Colon (tissue), 2 donors: Measurements from ENCODE around the gene NOL4L.

ENCODE experiments used
- FAIRE-seq: peaks from 2 replicates; lab custom pipeline; 2012; peaks lifted over from hg19 to GRCh38; lab: Jason Lieb, UNC
- donor health status: control.
- donor health status: control.

NOL4L gene, protein sequence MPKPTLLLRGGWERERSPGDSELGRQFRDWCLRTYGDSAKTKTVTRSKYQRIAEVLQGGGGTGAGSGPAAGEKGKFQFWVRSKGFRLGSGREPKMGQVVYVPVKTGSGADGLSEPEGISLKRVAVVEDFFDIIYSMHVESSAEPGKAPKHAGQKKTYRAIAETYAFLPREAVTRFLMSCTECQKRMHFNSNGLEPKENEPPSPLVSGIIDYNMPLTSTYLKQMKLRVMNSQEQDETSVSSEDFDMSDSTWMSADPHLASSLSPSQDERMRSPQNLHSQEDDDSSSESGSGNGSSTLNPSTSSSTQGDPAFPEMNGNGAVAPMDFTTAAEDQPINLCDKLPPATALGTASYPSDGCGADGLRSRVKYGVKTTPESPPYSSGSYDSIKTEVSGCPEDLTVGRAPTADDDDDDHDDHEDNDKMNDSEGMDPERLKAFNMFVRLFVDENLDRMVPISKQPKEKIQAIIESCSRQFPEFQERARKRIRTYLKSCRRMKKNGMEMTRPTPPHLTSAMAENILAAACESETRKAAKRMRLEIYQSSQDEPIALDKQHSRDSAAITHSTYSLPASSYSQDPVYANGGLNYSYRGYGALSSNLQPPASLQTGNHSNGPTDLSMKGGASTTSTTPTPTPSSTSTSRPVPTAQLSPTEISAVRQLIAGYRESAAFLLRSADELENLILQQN

GRCh38 chr20:32585011-32585585 lies at the start of gene NOL4L:
NOL4L (minus strand) TSS chr20:32585333; CDS start chr20:32584890, 443 bp downstream.
- no peak for FAIRE-seq

DNA sequence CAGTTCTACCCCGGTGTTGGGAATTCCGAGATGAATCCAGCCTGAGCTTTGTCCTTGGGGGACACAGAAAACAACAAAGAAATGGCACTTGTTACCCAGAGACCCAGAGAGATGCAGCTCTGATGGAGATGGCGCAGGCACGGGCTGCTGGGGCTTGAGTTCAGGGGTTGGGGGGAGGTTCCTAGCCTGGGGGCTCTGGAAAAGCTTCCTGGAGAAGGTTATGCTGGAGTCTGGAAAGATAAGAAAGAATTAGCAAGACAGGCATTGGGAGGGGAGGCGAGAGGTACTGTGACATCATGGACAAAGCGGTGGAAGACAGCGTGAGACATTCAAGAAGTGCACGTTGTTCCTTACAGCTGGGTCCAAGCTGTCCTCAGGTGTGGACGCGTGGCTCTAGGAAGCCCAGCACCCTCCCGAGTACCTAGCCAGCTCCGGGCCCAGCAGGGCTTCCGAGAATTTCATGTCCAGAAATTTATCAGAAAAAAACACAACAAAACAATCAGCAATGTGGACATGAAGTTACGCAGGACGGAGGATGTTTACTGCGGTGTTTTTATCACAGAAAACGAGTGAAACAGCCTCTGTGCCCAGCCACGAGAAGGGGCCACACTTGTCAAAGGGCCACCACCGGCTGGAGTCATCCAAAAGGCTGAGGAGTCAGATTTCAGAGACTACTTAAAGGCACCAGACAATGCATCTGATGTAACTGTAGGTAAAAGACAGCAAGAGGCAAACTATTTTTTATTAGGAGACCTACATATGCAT lies 49.1 kb upstream of the NOL4L start:
- FAIRE-seq, result no peak

GRCh38 chr20:32632461-32633354 lies 47.6 kb upstream of the NOL4L start:
- no peak for FAIRE-seq

- no peak for FAIRE-seq
These were observed 46.9 kb upstream of the NOL4L start for GRCh38 chr20:32631933-32632460.

GRCh38 chr20:32629813-32630212 lies 44.7 kb upstream of the NOL4L start:
- no peak for FAIRE-seq

DNA sequence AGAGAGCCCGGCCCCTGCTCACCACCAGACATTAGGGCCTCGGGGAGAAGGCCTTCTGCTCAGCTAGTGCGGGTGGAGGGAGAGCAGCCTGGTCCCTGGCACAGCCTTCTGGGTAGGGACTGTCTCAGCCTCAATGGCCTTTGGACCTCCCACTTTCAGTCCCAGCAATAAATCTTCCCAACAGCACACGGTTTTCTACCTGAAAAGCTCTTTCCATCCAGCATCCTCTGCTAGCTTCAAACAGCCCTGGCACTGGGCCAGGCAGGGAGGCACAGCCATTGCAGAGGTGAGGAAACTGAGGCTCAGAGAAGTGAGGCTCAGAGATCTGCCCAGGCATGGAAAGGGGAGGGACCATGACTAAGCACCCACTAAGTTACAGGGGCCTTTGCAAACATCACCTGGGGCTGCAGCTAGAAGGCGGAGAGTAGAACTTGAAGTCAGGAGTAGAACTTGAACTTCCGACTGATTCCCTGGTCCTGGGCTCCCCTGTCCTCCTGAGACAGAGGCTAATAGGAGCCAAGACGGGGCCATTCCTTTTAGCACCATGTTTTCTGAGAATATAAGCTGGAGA lies 43.9 kb upstream of the NOL4L start:
- no peak for FAIRE-seq

DNA sequence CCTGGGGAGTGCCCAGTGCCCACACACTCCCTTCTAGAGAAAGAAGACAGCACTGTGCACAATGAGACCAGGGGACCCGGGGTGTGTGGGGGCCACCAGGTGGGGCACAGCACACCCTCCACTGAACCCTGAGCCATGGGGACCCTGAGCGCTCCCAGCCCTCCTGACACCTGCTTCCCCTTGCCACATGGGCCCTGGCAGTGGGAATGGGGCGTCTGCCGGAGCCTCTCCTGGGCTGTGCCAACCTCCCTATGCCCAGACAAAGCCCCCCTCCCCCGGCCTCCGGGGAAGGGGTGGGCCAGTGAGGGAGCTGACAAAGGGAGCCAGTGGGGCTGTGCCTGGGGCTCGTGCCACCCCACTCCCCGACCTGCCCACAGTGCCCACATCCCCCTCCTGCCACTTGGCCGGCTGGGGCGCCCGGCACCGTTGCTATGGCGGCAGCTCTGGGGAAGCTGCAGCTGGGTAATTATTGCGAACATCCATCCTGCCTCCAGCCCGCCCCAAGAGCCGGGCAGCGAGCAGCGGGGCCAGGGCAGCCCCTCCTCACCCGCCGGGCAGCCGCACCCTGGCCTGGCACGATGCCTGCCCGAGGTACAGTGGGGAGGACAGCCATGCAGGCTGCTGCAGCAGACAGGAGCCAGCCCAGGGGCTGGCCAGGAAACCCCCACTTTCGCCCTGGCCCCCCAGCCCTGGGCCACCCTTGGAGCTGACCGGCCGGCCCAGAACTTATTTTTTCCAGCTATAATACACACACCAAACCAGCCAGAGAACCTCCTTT lies 41.9 kb upstream of the NOL4L start:
- no peak for FAIRE-seq

GRCh38 chr20:32626407-32626806 lies 41.3 kb upstream of the NOL4L start:
- FAIRE-seq, result no peak

- FAIRE-seq, result no peak
These were observed 40.9 kb upstream of the NOL4L start for GRCh38 chr20:32625996-32626395.

GRCh38 chr20:32624687-32625345 lies 39.7 kb upstream of the NOL4L start:
- FAIRE-seq, result no peak

- FAIRE-seq, result no peak
These were observed 38.6 kb upstream of the NOL4L start for GRCh38 chr20:32623667-32624157.

DNA sequence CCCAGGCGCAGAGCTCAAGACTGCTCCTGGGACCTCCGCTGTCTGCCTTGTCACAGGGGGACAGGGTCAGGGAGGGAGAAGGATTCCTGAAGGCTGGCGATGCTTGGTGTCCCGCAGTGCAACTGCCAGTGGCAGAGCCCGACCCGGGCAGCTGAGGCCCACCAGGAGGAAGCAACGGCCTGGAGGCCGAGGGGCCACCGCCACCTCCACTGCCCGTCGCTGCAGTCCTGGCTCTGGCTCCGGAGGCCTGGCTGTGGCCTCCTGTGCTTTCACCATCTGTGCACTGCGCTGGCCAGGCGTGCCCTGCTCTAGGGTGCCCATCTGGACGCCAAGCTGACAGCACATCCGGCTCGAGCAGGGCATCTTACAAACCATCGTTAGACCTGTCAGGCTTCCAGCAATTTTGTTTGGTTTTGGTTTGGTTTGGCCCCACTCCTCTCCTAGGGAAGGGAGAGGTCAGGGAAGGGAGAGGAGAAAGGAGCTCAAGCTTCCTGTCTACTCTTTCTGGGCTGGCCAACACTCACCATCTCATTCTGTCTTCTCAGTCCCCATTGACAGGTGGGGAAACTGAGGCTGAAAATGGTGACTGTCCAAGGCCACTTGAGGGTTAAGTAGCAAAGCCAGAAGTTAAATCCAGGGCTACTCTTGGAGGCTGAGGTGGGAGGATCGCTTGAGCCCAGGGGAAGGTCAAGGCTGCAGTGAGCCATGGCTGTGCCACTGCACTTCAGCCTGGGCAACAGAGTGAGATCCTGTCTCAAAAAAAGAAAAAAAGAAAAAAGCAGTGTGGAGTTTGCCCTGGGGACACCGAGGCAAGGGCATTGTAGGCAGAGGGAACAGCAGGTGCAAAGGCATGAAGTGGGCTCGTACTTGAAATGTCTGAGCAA lies 37.7 kb upstream of the NOL4L start:
- FAIRE-seq, result no peak

- FAIRE-seq, result no peak
These were observed 36.9 kb upstream of the NOL4L start for GRCh38 chr20:32621891-32622584.

GRCh38 chr20:32621071-32621890 lies 36.1 kb upstream of the NOL4L start:
- no peak for FAIRE-seq

DNA sequence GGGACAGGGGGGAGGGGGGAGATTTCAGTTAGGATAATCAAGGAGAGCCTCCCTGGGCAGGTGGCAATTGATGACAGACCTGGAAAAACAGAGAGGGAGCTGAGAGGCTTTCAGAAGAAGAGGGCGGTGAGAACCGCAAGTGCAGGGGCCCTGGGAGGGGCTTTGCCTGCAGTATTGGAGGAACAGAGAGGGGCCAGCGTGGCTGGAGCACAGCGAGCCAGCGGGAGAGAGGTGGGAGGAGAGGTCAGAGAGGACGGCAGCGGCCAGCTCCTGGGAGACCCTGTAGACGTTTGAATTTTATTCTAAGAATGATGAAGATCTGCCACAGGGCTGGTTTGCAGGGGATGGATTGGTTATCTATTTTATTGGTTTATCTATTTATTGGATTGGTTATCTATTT lies 34.5 kb upstream of the NOL4L start:
- no peak for FAIRE-seq

GRCh38 chr20:32614772-32615171 lies 29.6 kb upstream of the NOL4L start:
- FAIRE-seq, result no peak

GRCh38 chr20:32614303-32614702 lies 29.2 kb upstream of the NOL4L start:
- FAIRE-seq, result no peak
